HG03103 (cell line): ENCODE data around the gene LDAH.
"Not testable (repeated sequence)": the region's sequence is repeated elsewhere in the genome, so short reads cannot be mapped to it uniquely, and the experiment has no call there.

ENCODE experiments used
- ATAC-seq: cut with Tn5 transposase; IDR thresholded peaks from one replicate; pipeline ENCODE4 v1.9.1; 2021; ENCODE audit warnings: low read depth; ENCODE audit not compliant: unreplicated experiment

Gene LDAH

GRCh38 chr2:20725782-20726181 lies 97.1 kb downstream of the LDAH start:
- ATAC-seq, result no peak

- ATAC-seq, result no peak
These were observed 98.3 kb downstream of the LDAH start for GRCh38 chr2:20724500-20725053.

GRCh38 chr2:20723543-20723942 lies 99.4 kb downstream of the LDAH start:
- ATAC-seq, result no peak

- ATAC-seq, result no peak
These were observed 100.2 kb downstream of the LDAH start for GRCh38 chr2:20722592-20723240.

- ATAC-seq, result no peak
These were observed 105.3 kb downstream of the LDAH start for GRCh38 chr2:20717641-20718040.

- not testable (repeated sequence) for ATAC-seq
These were observed 106.7 kb downstream of the LDAH start for GRCh38 chr2:20716164-20716563.

- not testable (repeated sequence) for ATAC-seq
These were observed 108.5 kb downstream of the LDAH start for GRCh38 chr2:20714412-20714811.

GRCh38 chr2:20713585-20713984 lies 109.3 kb downstream of the LDAH start:
- ATAC-seq, result not testable (repeated sequence)

- ATAC-seq, result not testable (repeated sequence)
These were observed 111.3 kb downstream of the LDAH start for GRCh38 chr2:20711641-20712040.

GRCh38 chr2:20707601-20708000 lies 115.3 kb downstream of the LDAH start:
- ATAC-seq, result no peak

- no peak for ATAC-seq
These were observed 116.1 kb downstream of the LDAH start for GRCh38 chr2:20706786-20707185.

GRCh38 chr2:20706217-20706616 lies 116.7 kb downstream of the LDAH start:
- no peak for ATAC-seq

- no peak for ATAC-seq
These were observed 118.0 kb downstream of the LDAH start for GRCh38 chr2:20704886-20705285.

GRCh38 chr2:20702563-20702962 lies 120.3 kb downstream of the LDAH start:
- ATAC-seq, result no peak

- ATAC-seq, result no peak
These were observed 123.8 kb downstream of the LDAH start for GRCh38 chr2:20698916-20699613.

GRCh38 chr2:20697322-20697934 lies 125.5 kb downstream of the LDAH start:
- ATAC-seq, result no peak

GRCh38 chr2:20696366-20696765 lies 126.5 kb downstream of the LDAH start:
- no peak for ATAC-seq

GRCh38 chr2:20693317-20693716 lies 129.6 kb downstream of the LDAH start:
- ATAC-seq, result no peak

- ATAC-seq, result no peak
These were observed 130.8 kb downstream of the LDAH start for GRCh38 chr2:20692081-20692480.

GRCh38 chr2:20691076-20691734 lies 131.7 kb downstream of the LDAH start:
- ATAC-seq, result no peak
